DND-41 (cell line): ENCODE results near the gene VASH1.

Source experiments
- ATAC-seq: fragments of 200-7000 bp; cut with Tn5 transposase; 3 replicates; pipeline ENCODE4 v1.9.1; 2021; ENCODE audit warnings: low read depth; ENCODE audit not compliant: insufficient read depth
- DNase-seq: peaks from one replicate; pipeline ENCODE4 v3.0.0-alpha.2; 2020
- H2AFZ ChIP-seq: 2 replicates; pipeline ENCODE4 v1.6.0; 2012; ENCODE audit warnings: low read depth, low read length
- H3K27ac ChIP-seq: 2 replicates; pipeline ENCODE4 v1.5.1; 2012; ENCODE audit warnings: low read length, inconsistent platforms
- H3K27me3 ChIP-seq: fragments of 200-600 bp; sonication (generic); 2 replicates; pipeline ENCODE4 v1.6.0; 2012; ENCODE audit warnings: low read length, mild to moderate bottlenecking, inconsistent platforms; ENCODE audit not compliant: insufficient read depth, poor library complexity
- H3K36me3 ChIP-seq: 2 replicates; pipeline ENCODE4 v1.5.1; 2012; ENCODE audit warnings: low read length, inconsistent platforms; ENCODE audit not compliant: insufficient read depth
- H3K4me1 ChIP-seq: 2 replicates; pipeline ENCODE4 v1.5.1; 2012; ENCODE audit warnings: mild to moderate bottlenecking, low read length; ENCODE audit not compliant: insufficient read depth
- H3K4me2 ChIP-seq: 2 replicates; pipeline ENCODE4 v1.6.0; 2012; ENCODE audit warnings: mild to moderate bottlenecking, moderate library complexity, low read length, inconsistent platforms; ENCODE audit not compliant: insufficient read depth
- H3K4me3 ChIP-seq, 2 experiments: fragments of 200-600 bp in 1 of 2; shearing (Covaris generic) in 1 of 2; 2 replicates each; pipeline ENCODE4 v1.5.1; 2012 to 2016; ENCODE audit warnings: inconsistent platforms in 2 of 2, low read length in 2 of 2, mild to moderate bottlenecking in 2 of 2, low read depth in 1 of 2, moderate library complexity in 1 of 2
- H3K79me2 ChIP-seq: 2 replicates; pipeline ENCODE4 v1.6.0; 2012; ENCODE audit warnings: low read length, inconsistent platforms; ENCODE audit not compliant: insufficient read depth
- H3K9ac ChIP-seq: 2 replicates; pipeline ENCODE4 v1.6.0; 2012; ENCODE audit warnings: low read depth, mild to moderate bottlenecking, inconsistent platforms, low read length, moderate library complexity
- H3K9me3 ChIP-seq: 2 replicates; pipeline ENCODE4 v1.5.1; 2012; ENCODE audit warnings: low read length, moderate library complexity, mild to moderate bottlenecking, inconsistent platforms; ENCODE audit not compliant: insufficient read depth, severe bottlenecking
- H4K20me1 ChIP-seq: 2 replicates; pipeline ENCODE4 v1.6.0; 2012; ENCODE audit warnings: low read length; ENCODE audit not compliant: insufficient read depth
- CTCF ChIP-seq: IDR thresholded peaks from 2 replicates; pipeline ENCODE4 v1.5.1; 2012; ENCODE audit warnings: borderline replicate concordance, low read length, moderate library complexity, mild to moderate bottlenecking; ENCODE audit not compliant: poor library complexity, severe bottlenecking; ENCODE audit errors: extremely low read depth
- EZH2 ChIP-seq: IDR thresholded peaks from 3 replicates; pipeline ENCODE4 v1.6.1; 2012; ENCODE audit warnings: borderline replicate concordance, low read depth, mild to moderate bottlenecking, moderate library complexity, low read length, inconsistent platforms; ENCODE audit not compliant: severe bottlenecking

VASH1 gene

GRCh38 chr14:76771437-76771980 is 10.2 kb downstream of the VASH1 start:
- DNase-seq (no peak), ATAC-seq (no peak)
- Histone ChIP-seq H4K20me1 (no peaks in the 10 kb centered on the region), H3K9me3 (no peaks in the 10 kb centered on the region), H3K79me2 (no peaks in the 10 kb centered on the region), H3K4me2 (no peak overlapping the region), H3K27me3 (peaks cover 9% of the 10 kb centered on the region), H3K9ac (no peak overlapping the region), H3K27ac (no peak overlapping the region), H3K4me3 (no peak overlapping the region), H3K4me1 (peaks cover 4% of the 10 kb centered on the region; the same call in 1 of the 2 replicates), H2AFZ (no peak overlapping the region), H3K36me3 (no peaks in the 10 kb centered on the region)
- TF ChIP-seq CTCF (no peak), EZH2 (no peak)

GRCh38 chr14:76772300-76773187 is 11.3 kb downstream of the VASH1 start:
- ATAC-seq (no peak), DNase-seq (no peak)
- Histone ChIP-seq H3K4me1 (peaks cover 4% of the 10 kb centered on the region; the same call in 1 of the 2 replicates), H3K27ac (no peak overlapping the region), H3K27me3 (peaks cover 9% of the 10 kb centered on the region), H3K4me3 (no peak overlapping the region), H3K9ac (no peak overlapping the region), H3K4me2 (no peak overlapping the region), H3K9me3 (no peaks in the 10 kb centered on the region), H3K36me3 (no peaks in the 10 kb centered on the region), H2AFZ (no peak overlapping the region), H3K79me2 (no peaks in the 10 kb centered on the region), H4K20me1 (no peaks in the 10 kb centered on the region)
- TF ChIP-seq EZH2 (no peak), CTCF (no peak)

GRCh38 chr14:76773188-76773885 is 12.1 kb downstream of the VASH1 start:
- no peak for ATAC-seq
- no peaks in the 10 kb centered on the region for H3K36me3 ChIP-seq
- H3K4me2 ChIP-seq: no peak overlapping the region

More at GRCh38 chr14:76773188-76773885, 12.1 kb downstream of the VASH1 start:
- no peak for DNase-seq
- Histone ChIP-seq H3K27ac (no peak overlapping the region), H3K4me3 (no peak overlapping the region), H2AFZ (no peak overlapping the region), H3K9me3 (no peaks in the 10 kb centered on the region), H3K4me1 (peaks cover under 1% of the 10 kb centered on the region; the same call in 1 of the 2 replicates), H3K9ac (no peak overlapping the region), H4K20me1 (no peaks in the 10 kb centered on the region), H3K27me3 (peaks cover 9% of the 10 kb centered on the region), H3K79me2 (no peaks in the 10 kb centered on the region)
- TF ChIP-seq CTCF (no peak), EZH2 (no peak)
